AG04450 (cell line): Measurements from ENCODE around the gene NPHP3. TPM values are rescaled to one million over a fixed set of nuclear protein-coding genes. Genes with fewer than 3 reads are reported as not detected.

Source experiments
- CTCF ChIA-PET: fragments of 300-600, 350-600 bp; formaldehyde crosslinking; extraction: SDS; loops from one replicate; lab custom pipeline; 2022; ENCODE audit warnings: antibody characterized with exemption, inconsistent platforms; lab: Charles Lee
- POLR2A ChIA-PET: fragments of 350-600 bp; formaldehyde crosslinking; extraction: SDS; loops from one replicate; lab custom pipeline; 2021; ENCODE audit warnings: antibody characterized with exemption, inconsistent platforms; lab: Yijun Ruan, JAX
- DNase-seq: peaks from one replicate; pipeline ENCODE4 v3.0.0-alpha.2; 2011; ENCODE audit warnings: low read depth, low spot score
- H3K27ac ChIP-seq: one replicate; pipeline ENCODE4 v1.5.1; 2012; ENCODE audit warnings: low read depth, low read length, control low read depth
- H3K27me3 ChIP-seq: one replicate; pipeline ENCODE4 v1.6.0; 2012; ENCODE audit warnings: low read length; ENCODE audit not compliant: control insufficient read depth, insufficient read depth
- H3K4me3 ChIP-seq: 2 replicates; pipeline ENCODE4 v1.5.1; 2011; ENCODE audit warnings: mild to moderate bottlenecking, low read depth, low read length, control low read depth
- H3K9me3 ChIP-seq: 2 replicates; pipeline ENCODE4 v1.5.1; 2012; ENCODE audit warnings: low read length; ENCODE audit not compliant: control insufficient read depth, insufficient read depth
- CTCF ChIP-seq: IDR thresholded peaks from 2 replicates; pipeline ENCODE4 v1.5.1; 2011; ENCODE audit warnings: low read depth, low read length, control low read depth, inconsistent platforms
- polyA plus RNA-seq: library from polyadenylated mRNA; depleted of rRNA; stranded (reverse); fragments of >200 nt; gene quantifications from 2 replicates; pipeline ENCODE4 v1.2.3, GENCODE V29; 2011

The NPHP3 gene
- polyA plus RNA-seq, 1 experiment: 40.4 TPM

GRCh38 chr3:132652640-132653270 lies 69.5 kb downstream of the NPHP3 start:
- no peaks in the 10 kb centered on the region for H3K27me3 ChIP-seq
- no peak overlapping the region for H3K27ac ChIP-seq
- H3K4me3 ChIP-seq: no peak overlapping the region
- no peak for TF ChIP-seq CTCF
- POLR2A ChIA-PET: no interaction called here
- no peak for DNase-seq
- no peaks in the 10 kb centered on the region for H3K9me3 ChIP-seq
- CTCF ChIA-PET: interaction anchor here (0.7 to 2.0 kb wide), 3 partner anchors 10 to 162 kb away, joined by 3 to 12 read pairs (median 3); no protein-coding TSS in a partner anchor

GRCh38 chr3:132650153-132650552 lies 72.1 kb downstream of the NPHP3 start:
- ChIA-PET CTCF (interaction anchor here (1.1 kb wide), 1 partner anchor 115 kb away, joined by 6 read pairs; no protein-coding TSS in a partner anchor), POLR2A (no interaction called here)
- no peak for TF ChIP-seq CTCF
- Histone ChIP-seq H3K27me3 (no peaks in the 10 kb centered on the region), H3K9me3 (no peaks in the 10 kb centered on the region), H3K27ac (no peak overlapping the region), H3K4me3 (no peak overlapping the region)
- DNase-seq: no peak

- Histone ChIP-seq H3K4me3 (no peak overlapping the region), H3K27ac (no peak overlapping the region), H3K27me3 (no peaks in the 10 kb centered on the region), H3K9me3 (no peaks in the 10 kb centered on the region)
- POLR2A ChIA-PET: no interaction called here
- no peak for DNase-seq
- TF ChIP-seq CTCF: no peak
- CTCF ChIA-PET: interaction anchor here (0.9 to 4.3 kb wide), 3 partner anchors 39 to 111 kb away, joined by 3 to 44 read pairs (median 8); no protein-coding TSS in a partner anchor
Observed at GRCh38 chr3:132645058-132645457, 77.2 kb downstream of the NPHP3 start.

- TF ChIP-seq CTCF: no peak
- H3K9me3 ChIP-seq: no peaks in the 10 kb centered on the region
- H3K27ac ChIP-seq: no peak overlapping the region
- no peak overlapping the region for H3K4me3 ChIP-seq
- ChIA-PET CTCF (interaction anchor here (1.0 to 6.7 kb wide), 20 partner anchors 9 to 605 kb away, joined by 3 to 381 read pairs (median 6); partner anchors contain the start of genes ACAD11 and UBA5), POLR2A (no interaction called here)
- no peaks in the 10 kb centered on the region for H3K27me3 ChIP-seq
- no peak for DNase-seq
Observed at GRCh38 chr3:132643366-132643765, 78.8 kb downstream of the NPHP3 start.

- no peak for DNase-seq
- Histone ChIP-seq H3K4me3 (no peak overlapping the region), H3K9me3 (no peaks in the 10 kb centered on the region), H3K27me3 (no peaks in the 10 kb centered on the region), H3K27ac (no peak overlapping the region)
- ChIA-PET CTCF (interaction anchor here (0.7 to 6.7 kb wide), 25 partner anchors 10 to 299 kb away, joined by 3 to 381 read pairs (median 5); partner anchors contain the start of genes ACAD11 and UBA5), POLR2A (interaction anchor here (1.5 kb wide), 1 partner anchor 106 kb away, joined by 5 read pairs; no protein-coding TSS in a partner anchor)
- no peak for TF ChIP-seq CTCF
Observed at GRCh38 chr3:132642539-132642847, 79.7 kb downstream of the NPHP3 start.
